Vagina (tissue), 2 donors: ENCODE measurements around the gene PLAGL1.

ENCODE experiments used
- CTCF ChIP-seq, 3 experiments: fragments of 450-650 bp in 2 of 3; fragments of 200-600 bp in 1 of 3; sonication (generic) in 1 of 3; IDR thresholded peaks; one replicate each; pipeline ENCODE4 v1.5.1; 2017 to 2019; ENCODE audit warnings: antibody characterized with exemption in 3 of 3, mild to moderate bottlenecking in 2 of 3, moderate library complexity in 2 of 3
- POLR2A ChIP-seq, 2 donors: fragments of 450-650 bp; IDR thresholded peaks; one replicate each; pipeline ENCODE4 v1.6.1; 2017; ENCODE audit warnings: antibody characterized with exemption in 2 of 2, mild to moderate bottlenecking in 2 of 2, moderate library complexity in 2 of 2
- POLR2AphosphoS5 ChIP-seq, 2 donors: sonication (generic); formaldehyde crosslinking; IDR thresholded peaks; one replicate each; pipeline ENCODE4 v1.9.0; 2017; ENCODE audit warnings: antibody characterized with exemption in 2 of 2, mild to moderate bottlenecking in 2 of 2, low read depth in 1 of 2; ENCODE audit not compliant: insufficient read depth in 1 of 2

- no peak for TF ChIP-seq CTCF (IDR thresholded peaks at IDR 0.05)
- no peak for TF ChIP-seq POLR2A (IDR thresholded peaks at IDR 0.05)
- TF ChIP-seq POLR2AphosphoS5 (IDR thresholded peaks at IDR 0.05; ENCODE audit: insufficient read depth in 1 of 2, low read depth in 1 of 2): no peak
Measured at GRCh38 chr6:143969077-143969476, 39.0 kb downstream of the PLAGL1 start.
